Measurements from ENCODE around the gene OR2H1.

DNA sequence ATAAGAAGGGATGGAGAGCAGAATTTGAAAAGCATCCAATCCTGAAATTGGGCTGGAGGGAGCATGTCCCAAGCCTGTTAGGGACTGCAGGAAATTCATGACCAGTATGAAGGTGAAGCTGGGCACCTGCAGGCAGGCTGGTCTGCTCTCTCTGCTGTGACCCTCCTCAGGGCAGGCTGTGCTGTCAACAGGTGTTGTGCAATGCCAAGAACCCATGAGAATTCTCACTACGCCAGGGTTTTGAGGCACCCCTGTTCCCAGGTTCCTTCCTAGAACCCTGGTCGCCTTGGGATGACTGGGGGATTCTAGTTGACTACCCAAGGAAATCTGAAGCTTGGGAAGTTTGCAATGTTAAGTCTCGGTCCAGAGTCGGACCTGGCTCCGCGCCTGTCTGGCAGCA is 44.2 kb downstream of the OR2H1 start:
- no peak for TF ChIP-seq CTCF (IDR thresholded peaks at IDR 0.05; ENCODE audit: insufficient read depth, low read depth, low read length)
- TF ChIP-seq EZH2 (IDR thresholded peaks at IDR 0.05; ENCODE audit: insufficient read depth, low read length) = no peak

Data from astrocyte (in vitro differentiated cells and primary cell).